GM19025 (cell line): Measurements from ENCODE around the gene UBE2G2.

Experiments used
- ATAC-seq: cut with Tn5 transposase; IDR thresholded peaks from one replicate; pipeline ENCODE4 v1.9.1; 2021; ENCODE audit warnings: mild to moderate bottlenecking, low read depth, moderate library complexity; ENCODE audit not compliant: unreplicated experiment

The UBE2G2 gene

DNA sequence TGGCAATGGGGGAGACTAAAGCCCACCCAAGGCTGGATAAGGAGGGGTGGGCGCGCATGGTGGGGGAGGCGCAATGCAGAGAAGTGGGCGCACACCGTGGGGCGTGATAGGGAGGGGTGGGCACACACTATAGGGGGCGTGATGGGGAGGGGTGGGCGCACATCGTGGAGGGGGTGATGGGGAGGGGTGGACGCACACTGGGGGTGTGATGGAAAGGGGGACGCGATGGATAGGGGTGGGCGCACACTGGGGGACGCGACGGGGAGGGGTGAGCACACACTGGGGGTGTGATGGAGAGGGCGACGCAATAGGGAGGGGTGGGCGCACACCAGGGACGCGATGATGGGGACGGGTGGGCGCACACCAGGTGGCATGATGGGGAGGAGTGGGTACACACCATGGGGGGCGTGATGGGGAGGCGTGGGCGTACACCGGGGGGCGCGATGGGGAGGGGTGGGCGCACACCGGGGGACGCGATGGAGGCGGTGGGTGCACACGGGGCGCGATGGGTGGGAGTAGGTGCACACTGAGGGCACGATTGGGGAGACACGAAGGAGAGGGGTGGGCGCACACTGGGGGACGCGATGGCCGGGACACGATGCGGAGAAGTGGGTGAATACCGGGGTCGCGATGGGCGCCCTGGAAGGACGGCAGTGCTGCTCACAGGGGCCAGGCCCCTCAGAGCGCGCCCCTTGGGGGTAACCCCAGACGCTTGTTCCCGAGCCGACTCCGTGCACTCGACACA, 15.3 kb upstream of the UBE2G2 start:
- no peak for ATAC-seq

DNA sequence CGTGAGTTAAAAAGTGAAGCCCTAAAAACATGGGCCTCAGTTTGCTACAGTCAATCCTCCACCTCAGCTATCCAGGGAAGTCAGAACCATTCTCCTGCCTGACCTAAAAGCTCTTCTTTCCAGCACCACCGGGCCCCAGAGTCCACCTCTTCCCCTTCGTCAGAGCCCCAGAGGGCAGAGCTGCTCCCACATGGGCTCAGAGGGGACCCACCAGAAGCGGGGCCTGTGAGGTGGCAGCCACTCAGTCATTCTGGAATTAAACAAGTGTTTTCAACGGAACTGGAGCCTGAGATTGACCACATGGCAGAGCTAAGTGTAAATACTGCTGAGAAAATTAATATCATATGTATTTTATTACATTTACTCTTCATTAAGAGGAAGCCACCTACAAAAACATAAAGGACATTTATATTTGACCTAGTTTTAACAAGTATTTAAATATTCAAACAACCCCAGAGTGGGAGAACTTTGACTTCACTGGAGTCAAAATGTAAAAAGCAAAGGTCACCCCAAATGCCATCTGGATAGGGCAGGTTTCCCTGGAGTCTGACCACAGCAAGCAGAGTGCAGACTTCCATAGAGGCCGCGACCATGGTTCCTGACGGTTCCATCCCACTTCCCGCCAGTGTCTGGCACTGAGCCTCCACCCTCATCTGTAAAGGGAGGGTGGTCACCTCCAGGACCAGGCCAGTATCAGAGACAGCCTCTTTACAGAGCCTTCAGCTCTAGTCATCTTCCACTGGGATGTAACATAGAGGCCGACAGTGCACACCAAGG, 14.4 kb upstream of the UBE2G2 start:
- ATAC-seq = no peak

DNA sequence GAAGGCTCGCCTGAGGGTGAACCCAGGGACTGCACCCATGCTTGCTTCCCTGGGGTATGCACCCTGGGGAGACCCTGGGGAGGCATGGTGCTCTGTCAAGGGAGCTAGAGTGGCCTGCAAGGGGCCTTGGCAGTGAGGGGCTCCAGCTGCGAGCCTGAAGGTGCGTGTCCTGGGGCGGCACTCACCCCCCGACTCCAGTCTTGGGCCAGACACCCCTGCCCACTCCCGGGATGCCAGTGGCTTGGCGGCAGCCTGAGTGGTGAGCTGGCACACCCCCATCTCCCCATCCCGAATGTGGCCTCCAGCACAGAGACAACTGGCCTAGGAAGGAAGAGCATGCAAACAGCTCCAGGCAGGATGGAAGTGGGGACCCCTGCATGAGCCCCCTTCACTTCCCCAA, 13.6 kb upstream of the UBE2G2 start:
- ATAC-seq = no peak

DNA sequence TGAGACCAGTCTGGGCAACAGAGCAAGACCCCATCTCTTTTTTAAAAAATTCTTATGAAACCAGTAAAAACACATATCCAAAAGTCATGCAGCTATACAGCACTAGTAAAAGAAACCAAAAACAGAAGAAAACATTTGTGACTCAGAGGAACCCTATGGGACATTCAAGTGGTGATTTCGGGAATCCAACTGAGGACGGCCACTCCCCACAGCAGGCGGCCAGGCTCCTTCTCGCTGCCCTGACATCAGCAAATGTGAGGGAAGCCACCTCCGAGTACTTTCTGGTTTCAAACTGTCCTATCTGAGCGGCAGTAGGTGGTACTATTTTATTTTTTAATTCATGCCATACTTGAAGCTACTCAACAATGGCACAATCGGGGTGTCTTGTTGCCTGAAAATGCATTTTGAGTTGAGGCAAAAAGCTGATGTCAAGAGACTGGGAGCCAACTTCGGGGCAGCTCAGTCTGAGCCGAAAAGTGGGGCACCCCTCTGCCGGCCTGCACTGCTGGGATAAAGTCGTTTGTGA, 12.9 kb upstream of the UBE2G2 start:
- no peak for ATAC-seq

DNA sequence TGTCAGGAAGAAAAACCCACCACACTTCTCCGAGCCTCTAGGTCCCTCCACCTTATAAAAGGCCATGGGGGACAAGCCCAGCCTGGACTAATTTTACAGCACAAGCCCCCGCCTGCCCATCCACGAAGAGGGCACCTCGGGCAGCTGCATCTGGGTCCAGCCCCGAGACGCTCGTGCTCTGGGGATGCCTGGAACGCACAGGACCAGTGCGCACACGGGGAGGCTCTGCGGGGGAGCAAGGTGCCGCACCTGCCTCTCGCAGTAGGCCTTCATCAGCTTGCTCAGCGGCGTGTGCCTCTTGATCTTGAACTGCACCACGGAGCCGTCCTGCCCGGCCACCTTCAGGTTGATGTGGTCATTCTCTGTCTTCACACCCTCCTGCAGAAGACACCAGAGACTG, 12.1 kb upstream of the UBE2G2 start:
- ATAC-seq = no peak

DNA sequence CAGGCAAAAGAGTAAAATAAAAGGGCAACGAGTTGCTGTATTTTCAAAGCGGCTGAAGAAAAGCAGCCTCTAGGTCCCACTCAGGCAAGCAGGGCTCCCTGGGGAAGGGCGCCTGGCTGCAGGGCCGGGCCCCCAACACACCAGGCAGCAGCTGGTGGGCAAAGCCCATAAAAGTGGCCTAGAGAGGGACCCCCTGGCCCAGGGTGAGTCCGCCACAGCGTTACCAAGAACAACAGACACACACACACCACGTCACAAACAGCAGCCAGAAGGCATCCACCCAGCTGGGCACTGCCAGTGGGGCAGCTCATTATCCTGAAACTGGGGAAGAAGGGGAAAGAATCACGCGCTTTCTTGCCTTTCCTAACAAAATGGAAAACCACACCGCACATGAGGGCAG, 11.5 kb upstream of the UBE2G2 start:
- no peak for ATAC-seq

DNA sequence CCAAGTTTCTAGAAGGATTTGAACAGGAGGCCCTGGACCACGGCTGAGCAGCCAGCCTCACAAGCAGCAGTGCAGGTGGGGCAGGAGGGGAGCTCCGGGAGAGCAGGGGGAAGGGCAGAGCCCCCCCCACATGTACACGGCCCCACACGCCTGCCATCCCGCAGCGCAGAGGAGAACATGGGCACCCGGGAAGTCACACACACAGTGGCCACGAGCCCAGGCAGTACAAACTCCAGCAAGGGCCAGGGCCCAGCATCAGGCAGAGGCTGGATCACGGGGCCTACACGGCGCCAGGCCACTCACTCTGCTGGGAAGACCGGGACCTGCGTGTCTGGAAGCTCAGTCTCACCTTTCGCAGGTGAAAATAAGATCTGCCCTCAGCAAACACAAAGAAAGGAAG, 11.0 kb upstream of the UBE2G2 start:
- ATAC-seq = no peak

DNA sequence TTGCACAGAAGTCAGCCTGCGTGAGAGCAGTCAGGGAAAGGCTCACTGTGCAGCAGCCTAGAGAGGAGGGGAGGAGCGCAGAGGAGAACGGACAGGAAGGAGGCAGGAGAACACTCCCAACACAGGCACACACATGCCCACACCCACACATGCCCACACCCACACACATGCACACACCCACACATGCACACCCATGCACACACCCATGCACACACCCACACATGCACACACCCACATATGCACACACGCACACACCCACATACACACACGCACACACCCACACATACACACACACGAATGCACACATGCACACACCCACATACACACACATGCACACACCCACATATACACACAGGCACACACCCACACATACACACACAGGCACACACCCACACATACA, 9.2 kb upstream of the UBE2G2 start:
- ATAC-seq = no peak

DNA sequence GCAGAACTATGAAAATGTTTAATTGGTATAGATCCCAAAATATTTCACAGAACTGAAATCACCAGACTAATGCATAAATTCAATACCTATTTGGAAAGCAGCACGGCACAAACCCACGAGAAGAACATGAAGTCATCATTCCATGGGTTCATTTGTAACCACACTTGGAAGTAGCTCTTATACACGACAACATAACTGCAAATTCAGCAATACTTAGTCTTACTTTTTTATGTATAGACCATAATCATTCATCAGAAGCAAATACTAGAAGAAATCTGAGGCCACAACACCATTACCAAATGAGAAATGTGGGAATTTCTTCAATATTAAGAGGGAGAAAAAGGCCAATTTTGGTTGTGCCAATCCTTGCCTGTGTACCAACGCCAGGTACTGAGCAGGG, 4.2 kb upstream of the UBE2G2 start:
- ATAC-seq = no peak

DNA sequence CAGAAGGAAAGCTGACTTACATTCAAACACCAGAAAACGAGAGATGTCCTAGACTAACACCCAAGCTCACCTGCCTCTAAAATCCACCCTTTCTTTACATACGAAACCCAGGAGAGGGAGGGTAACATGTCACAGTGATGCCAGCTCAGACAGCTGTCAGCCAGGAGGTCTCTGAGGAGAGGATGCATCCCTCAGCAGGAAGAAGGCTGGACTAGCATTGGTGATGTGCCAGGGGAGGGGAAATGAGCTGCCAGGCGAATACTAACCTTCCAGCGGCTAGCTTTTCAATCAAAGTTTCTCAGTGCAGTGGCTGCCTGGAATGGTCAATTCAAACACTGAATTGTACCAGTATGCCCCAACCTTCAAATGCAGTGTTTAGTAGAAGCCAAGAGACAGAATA, 3.6 kb upstream of the UBE2G2 start:
- ATAC-seq = no peak

DNA sequence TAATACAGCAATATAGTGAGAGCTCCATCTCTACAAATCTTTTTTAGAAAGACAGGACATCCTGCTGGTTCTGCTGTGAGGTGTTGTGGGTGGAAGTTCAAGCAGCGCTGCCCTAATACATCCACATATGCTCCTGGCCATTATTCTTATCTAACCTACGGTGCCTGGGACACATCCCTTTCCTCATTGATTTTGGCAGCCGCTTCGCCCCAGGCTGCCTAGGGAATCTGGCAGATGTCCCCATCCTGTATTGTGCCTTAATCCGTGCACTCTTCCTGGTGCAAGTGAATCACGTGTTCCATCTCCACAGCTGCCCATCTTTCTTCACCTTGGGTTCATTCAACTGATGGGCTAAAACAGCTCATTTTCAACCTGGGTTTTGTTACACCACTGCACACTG, 3.1 kb upstream of the UBE2G2 start:
- no peak for ATAC-seq

DNA sequence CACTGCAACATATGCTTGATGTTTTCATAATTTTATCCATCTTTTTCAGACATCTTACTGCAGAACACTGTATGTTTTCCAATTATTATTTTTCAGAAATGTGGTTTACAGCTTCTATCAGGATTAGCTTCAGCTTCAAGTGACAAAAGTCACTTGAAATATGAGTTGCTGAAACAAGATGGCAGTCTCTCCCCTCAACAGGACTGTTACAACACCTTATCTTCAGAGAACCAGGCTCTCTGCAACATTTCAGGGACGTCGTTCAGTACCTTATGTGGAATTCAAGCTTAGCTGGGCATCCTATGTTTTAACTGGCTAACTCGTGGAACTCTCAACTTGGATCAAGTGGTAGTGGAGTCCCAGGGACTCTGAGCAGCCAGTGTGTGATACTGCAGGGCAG, 2.0 kb upstream of the UBE2G2 start:
- ATAC-seq = no peak

DNA sequence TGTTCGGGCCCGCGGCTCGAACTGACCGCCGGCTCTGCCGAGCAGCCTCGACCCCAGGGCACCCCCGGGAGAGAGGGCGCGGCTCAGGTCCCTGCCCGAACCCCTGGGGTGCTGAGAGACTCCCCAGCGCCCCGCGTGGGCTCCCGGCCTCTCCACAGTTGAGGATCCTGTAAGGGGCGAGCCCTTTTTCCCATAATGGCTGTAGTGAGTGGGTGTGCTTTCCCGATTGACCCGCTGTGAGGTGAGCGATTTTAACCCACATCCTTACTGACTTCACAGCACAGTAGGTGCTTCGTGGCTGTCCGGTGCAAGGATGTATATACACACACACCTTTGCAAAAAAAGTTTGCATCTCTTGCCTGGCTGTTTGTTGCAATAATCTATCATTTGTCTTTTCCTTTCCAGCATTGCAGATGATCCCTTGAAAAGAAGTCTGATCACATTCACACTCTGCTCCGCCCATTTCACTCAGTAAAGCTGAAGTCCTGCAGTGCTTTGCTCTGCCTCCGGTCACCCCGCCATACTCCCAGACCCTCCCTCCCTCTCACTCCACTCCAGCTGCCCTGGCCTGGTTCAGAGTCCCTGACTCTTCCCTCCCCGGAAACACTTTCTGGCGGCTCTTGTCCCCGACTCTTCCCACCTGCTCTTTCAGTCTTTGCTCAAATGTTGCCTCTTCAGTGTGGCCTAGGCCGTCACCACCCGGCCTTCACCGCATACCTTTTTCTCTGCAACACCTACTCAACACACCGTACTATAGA, 955 bp upstream of the UBE2G2 start:
- no peak for ATAC-seq

DNA sequence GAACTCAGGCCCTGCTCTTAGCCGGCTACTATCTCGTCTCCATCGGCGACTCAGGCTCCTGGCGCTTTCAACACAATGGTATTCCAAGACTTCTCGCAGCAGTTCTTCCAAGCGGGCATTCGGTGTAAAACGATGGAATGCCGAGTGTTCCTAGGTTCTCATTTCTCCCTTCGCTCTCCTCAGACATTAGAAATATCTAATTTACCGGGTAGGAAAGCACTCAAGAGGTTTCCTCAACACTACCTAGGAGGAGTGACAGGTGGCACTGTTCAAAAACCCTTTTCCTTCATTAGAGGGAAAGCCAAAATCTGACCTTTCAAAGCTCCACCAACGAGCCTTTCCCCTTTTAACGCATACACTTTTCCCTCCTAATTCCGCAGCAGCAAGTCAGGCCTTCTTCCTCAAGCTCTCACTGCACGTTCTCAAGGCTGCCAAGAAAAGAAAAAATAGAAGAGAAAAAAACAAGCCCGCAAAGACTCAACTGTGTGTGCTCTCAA, 601 bp downstream of the UBE2G2 start:
- peak; percentile 22 for ATAC-seq

DNA sequence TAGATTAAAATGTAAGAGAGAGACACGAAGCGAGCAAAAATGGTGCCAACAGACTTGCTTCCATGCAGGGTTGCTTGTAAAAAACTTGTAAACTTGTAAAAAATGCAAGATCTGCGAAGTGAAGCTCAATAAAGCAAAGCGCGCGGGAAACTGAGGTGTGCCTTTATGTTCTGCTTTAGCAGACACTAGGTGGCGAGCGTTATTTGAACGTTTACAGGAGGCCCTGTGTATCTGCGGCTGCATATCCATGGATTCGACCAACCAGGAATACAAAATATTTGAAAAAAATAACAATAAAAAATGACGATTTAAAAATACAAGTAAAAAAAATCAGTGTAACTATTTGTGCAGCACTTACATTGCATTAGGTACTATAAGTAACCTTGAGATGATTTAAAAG, 1.5 kb downstream of the UBE2G2 start:
- ATAC-seq = no peak

DNA sequence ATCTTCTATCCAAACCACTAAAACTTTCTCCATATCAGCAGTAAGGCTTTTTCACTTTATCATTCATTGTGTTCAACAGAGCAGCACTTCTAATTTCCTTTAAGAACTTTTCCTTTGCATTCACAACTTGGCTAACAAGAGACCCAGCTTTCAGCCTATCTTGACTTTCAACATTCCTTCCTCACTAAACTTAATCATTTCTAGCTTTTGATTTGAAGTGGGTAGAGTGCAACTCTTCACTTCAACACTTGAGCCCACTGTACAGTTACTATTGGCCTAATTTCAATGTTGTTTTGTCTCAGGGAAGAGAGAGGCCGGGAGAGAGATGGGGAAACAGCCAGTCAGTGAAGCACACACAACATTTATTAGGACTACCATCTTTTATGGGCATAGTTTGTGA, 2.0 kb downstream of the UBE2G2 start:
- no peak for ATAC-seq

DNA sequence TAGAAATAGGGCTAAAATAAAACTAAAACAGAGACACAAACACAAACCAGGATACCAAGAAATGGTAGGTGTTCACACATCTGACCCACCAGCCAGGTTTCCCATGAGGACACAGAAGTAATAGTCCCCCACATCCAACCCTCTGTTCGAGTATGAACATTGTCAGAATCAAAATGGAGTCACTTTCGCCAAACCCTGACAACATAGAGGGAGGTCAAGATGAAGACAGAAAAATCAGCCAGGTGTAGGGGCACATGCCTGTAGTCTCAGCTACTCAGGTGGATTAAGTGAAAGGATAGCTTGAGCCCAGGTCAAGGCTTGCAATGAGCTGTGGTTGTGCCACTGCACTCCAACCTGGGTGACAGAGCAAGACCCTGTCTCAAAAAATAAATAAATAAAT, 3.8 kb downstream of the UBE2G2 start:
- no peak for ATAC-seq

DNA sequence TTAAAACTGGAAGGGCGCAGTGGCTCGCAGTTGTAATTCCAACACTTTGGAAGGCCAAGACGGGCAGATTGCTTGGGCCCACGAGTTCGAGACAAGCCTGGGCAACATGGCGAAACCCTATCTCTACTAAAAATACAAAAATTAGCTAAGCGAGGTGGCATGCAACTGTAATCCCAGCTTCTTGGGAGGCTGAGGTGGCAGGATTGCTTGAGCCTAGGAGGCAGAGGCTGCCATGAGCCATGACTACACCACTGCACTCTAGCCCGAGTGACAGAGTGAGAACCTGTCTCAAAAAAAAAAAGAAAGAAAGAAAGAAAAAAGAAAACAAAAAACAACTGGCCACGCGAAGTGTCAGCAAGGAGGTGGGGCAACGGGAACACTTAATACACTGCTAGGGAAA, 6.3 kb downstream of the UBE2G2 start:
- no peak for ATAC-seq

DNA sequence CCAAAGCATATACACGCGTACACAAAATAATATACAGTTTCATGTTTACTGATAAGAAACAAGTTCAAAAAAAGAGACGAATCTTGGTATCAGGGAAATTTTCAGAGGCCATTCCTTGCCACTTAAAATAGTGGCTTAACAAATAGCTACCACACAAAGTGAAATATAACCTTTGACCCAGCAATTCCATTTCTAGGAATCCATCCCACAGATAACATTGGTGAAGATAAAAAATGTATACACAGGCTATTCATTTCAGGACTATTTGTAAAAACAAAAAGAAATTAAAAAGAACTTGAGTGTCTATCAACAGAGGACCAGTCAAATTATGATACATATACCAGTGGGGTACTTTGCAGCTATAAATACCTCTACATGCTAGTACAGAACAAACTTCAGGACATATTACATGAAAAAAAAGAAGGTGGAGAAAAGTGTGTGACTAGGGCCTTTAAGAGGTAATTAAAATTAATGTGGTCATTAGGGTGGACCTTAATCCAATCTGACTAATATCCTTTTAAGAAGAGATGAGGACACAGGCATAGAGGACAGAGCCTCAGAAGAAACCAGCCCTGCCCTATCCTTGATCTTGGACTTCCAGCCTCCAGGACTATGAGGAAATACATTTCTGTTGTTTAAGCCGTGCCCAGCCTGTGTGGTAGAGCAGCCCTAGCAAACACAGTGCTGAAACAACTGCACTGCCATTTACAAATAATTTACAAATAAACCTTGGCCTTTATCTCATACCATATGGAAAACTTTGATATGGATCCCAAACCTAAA, 7.8 kb downstream of the UBE2G2 start:
- no peak for ATAC-seq
